Measurements from ENCODE around the gene DIS3L.
A peak's percentile ranks its signal among the peaks of the same experiment; 100 is the strongest.
"Not testable (repeated sequence)": the region's sequence is repeated elsewhere in the genome, so short reads cannot be mapped to it uniquely, and the experiment has no call there.

DIS3L gene

GRCh38 chr15:66309828-66310227, 16.5 kb downstream of the DIS3L start:
- DNase-seq (ENCODE audit: low read depth in 1 of 2, low spot score in 1 of 2), result no peak

DNA sequence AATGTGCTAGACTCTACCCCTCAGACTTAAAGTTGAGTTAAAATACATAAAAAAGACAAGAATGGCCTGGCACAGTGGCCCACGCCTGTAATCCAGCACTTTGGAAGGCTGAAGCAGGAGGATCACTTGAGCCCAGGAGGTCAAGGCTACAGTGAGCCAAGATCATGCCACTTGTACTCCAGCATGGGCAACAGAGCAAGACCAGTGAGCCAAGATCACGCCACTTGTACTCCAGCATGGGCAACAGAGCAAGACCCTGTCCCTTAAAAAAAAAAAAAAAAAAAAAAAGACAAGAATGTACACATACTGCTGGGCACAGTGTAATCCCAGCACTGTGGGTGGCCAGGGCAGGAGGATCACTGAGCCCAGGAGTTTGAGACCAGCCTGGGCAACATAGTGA, 17.4 kb downstream of the DIS3L start:
- DNase-seq (ENCODE audit: low read depth in 1 of 2, low spot score in 1 of 2), result no peak

DNA sequence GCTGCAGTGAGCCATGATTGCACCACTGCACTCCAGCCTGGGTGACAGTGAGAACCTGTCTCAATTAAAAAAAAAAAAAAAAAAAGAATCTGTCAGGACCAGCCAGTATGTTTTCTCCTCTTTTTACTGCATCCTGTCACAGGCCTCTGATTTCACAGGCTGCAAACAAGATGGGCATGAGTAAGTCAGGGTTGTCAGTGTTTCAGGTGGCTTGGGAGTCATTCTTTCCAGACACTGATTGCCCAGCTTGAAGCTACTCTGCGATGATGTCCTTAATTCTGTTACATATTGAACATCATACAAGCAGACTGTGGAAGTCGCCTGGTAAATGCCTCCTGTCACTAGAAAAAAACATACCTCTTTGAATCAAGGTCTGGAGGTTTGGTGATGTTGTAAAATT, 18.8 kb downstream of the DIS3L start:
- no peak for DNase-seq (ENCODE audit: low read depth in 1 of 2, low spot score in 1 of 2)

DNA sequence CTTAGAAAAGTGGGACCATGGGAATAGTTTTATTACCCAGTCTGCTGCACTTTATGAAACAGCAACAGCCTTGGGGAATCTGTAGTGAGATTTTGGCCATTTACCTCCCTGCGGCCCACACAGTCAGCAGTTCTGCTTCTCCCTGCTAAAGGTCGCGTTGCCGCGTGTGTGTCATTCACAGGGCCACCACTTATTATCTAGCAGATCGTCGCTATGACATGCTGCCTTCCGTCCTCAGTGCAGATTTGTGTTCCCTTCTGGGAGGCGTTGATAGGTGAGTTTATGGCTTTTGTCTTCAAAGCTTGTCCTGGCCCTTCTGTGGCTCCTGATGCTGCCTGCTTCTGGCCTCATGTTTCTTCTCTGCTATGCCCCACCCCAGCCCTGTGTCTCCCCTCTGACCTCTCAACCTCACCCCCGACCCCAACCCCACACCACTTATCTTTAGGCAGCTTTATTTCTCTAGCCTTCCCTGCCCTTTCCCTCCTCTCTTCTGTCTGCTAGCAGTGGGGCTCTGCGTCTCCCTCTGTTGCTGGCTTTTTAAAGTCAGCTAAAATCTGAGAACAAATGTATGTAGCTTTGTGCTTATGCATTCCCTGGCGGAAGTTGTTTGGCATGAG, 30.1 kb downstream of the DIS3L start:
- no peak for DNase-seq (ENCODE audit: low read depth in 1 of 2, low spot score in 1 of 2)

DNA sequence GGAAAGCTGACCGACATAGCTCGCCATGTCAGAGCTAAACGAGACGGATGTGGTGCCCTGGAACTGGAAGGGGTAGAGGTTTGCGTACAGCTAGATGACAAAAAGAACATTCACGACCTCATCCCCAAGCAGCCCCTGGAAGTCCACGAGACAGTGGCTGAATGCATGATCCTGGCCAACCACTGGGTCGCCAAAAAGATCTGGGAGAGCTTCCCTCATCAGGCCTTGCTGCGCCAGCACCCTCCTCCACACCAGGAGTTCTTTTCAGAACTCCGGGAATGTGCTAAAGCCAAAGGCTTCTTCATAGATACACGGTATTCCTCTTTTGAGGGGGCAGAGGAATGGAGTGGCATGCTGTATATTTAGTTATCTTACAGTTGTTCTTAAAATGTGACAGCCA, 32.7 kb downstream of the DIS3L start:
- DNase-seq (ENCODE audit: low read depth in 1 of 2, low spot score in 1 of 2), result no peak

- no peak for DNase-seq (ENCODE audit: low read depth in 1 of 2, low spot score in 1 of 2)
Measured at GRCh38 chr15:66327736-66328135, 34.4 kb downstream of the DIS3L start.

DNA sequence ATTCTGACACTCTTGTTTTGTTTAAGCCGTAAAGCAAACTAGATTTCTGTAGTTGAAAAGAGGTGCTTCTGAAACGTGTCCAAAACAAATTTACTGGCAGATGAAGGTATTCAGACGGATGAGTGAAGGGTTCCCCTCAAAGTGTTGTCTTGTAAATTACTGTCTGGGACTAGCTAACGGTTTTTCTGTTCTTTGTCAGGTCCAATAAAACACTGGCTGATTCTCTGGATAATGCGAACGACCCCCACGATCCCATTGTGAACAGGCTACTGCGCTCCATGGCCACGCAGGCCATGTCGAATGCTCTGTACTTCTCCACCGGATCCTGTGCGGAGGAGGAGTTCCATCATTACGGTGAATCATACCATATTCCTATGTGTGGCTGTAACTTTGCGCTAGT, 35.4 kb downstream of the DIS3L start:
- DNase-seq (ENCODE audit: low read depth in 1 of 2, low spot score in 1 of 2), result no peak

DNA sequence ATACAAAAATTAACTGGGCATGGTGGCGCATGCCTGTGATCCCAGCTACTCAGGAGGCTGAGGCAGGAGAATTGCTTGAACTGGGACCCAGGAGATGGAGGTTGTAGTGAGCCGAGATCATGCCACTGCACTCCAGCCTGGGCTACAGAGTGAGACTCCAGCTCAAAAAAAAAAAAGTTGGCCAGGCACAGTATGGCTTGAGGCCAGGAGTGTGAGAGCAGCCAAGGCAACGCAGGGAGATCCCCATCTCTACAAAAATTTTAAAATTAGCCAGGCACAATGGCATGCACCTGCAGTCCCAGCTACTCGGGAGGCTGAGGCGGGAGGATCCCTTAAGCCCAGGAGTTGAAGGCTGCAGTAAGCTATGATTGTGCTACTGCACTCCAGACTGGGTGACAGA, 55.2 kb downstream of the DIS3L start:
- DNase-seq (ENCODE audit: low read depth in 1 of 2, low spot score in 1 of 2), result not testable (repeated sequence)

GRCh38 chr15:66356077-66356358, 62.6 kb downstream of the DIS3L start:
- DNase-seq (ENCODE audit: low read depth in 1 of 2, low spot score in 1 of 2), result no peak

DNA sequence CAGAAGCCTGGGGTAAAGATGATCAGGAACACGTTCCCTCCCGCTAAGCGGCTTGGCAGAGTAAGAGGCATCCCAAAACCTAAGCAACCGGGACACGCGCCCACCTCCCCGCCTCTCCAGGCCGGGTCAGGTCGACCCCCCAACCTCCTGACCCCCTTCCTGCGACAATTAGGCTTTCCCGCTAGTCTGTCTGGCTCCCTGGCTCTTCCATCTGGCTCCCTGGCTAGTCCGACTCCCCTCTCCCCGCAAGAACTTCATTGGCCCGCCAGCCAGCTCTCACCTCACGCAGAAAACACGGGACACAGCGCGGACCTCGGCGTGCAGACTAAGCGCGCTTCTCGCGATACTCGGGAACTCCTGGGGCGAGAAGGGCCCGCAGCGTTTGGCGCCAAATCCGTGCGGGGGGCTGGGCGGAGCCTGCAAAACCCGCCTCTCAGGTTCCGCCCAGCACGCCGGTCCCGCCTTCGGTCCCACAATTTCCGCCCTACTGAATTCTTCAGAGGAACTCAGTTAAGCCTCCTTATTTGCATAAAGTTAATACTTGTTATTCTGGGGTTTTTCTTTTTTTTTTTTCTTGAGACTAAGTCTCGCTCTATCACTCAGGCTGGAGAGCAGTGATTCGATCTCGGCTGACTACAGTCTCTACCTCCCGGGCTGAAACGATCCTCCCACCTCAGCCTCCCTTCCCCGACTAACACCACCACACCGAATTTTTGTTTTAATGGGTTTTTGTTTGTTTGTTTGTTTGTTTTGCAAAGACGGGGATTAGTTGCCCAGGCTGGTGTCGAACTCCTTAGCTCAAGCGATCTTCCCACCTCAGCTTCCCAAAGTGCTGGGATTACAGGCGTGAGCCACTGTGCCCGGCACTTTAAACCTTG, 63.2 kb downstream of the DIS3L start, which contains the start of gene TIPIN:
TSS of gene TIPIN (minus strand) at position 327 of the 878 bp plus-strand sequence. CDS start 3,738 bp downstream, outside the sequence.
- peak; percentile 93 to 94 for DNase-seq (ENCODE audit: low read depth in 1 of 2, low spot score in 1 of 2)

GRCh38 chr15:66359740-66360139, 66.4 kb downstream of the DIS3L start:
- no peak for DNase-seq (ENCODE audit: low read depth in 1 of 2, low spot score in 1 of 2)

GRCh38 chr15:66361745-66362460, 68.5 kb downstream of the DIS3L start:
- not testable (repeated sequence) for DNase-seq (ENCODE audit: low read depth in 1 of 2, low spot score in 1 of 2)

GRCh38 chr15:66362776-66363175, 69.4 kb downstream of the DIS3L start:
- no peak for DNase-seq (ENCODE audit: low read depth in 1 of 2, low spot score in 1 of 2)

GRCh38 chr15:66364944-66365528, 71.7 kb downstream of the DIS3L start:
- no peak for DNase-seq (ENCODE audit: low read depth in 1 of 2, low spot score in 1 of 2)

DNA sequence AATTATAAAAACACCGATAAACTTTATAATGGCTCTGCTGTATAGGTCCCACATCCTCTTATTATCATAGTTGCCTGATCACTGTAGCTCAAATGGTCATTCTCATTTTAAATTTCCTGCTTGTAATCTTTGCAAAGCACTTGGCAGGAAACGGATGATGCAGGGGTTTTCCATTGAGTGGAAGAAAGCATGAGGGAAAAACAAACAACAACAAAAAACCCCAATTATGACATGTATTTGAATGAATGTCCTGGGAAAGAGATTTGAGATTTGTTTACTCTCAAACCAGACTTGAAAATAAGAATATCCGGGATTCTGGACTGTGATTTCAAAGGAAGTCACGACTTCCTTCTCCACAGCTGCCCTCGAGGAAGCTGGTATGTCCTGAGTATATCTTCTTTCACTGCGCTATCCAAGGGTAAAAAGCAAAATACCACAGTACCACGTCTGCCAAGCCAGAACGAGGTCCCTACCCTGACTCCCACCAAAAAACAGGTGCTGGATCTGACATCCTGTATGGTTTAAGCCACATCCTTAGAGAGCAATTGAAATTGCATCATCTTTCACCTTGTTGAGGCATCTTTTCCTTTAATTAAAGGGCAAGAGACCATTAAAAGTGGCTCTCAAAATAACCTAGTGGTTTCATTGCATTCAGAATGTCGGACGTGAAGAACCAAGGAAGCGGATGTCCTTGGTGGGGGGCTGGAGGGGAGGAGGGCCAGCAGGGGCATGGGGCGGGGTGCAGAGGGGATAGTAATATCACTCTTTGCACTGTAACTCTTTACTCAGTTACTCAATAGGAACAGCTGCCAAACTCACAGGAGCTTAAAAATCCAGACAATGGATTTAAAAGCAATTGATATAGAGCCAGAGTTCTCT, 76.6 kb downstream of the DIS3L start:
- DNase-seq (ENCODE audit: low read depth in 1 of 2, low spot score in 1 of 2), result no peak

- no peak for DNase-seq (ENCODE audit: low read depth in 1 of 2, low spot score in 1 of 2)
Measured at GRCh38 chr15:66374179-66374578, 80.8 kb downstream of the DIS3L start.

- no peak for DNase-seq (ENCODE audit: low read depth in 1 of 2, low spot score in 1 of 2)
Measured at GRCh38 chr15:66378814-66379430, 85.6 kb downstream of the DIS3L start.

DNA sequence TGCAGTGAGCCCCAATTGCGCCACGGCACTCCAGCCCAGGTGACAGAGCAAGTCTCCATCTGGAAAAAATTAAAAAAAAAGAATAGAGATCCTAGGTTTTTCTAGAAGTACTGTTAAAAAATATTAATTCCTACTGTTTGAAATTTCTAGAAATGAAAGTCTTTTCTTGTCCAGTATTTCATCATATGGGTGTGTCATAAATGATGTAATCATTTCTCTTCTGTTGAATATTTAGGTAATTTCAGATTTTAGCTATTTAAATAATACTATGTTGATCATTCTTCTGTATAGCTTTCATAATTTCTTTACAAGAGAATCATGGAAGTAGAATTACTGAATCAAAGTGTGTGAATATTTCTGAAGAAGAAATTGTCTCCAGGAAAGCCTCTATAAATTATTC, 88.0 kb downstream of the DIS3L start:
- not testable (repeated sequence) for DNase-seq (ENCODE audit: low read depth in 1 of 2, low spot score in 1 of 2)

Measured in stimulated activated CD4-positive, alpha-beta T cell treated with anti-CD3 and anti-CD28 coated beads, Interleukin-15, amount 100 ng/mL, for 1 hour (primary cell).